SU-DHL-6 (cell line): ENCODE results near the gene PLIN5.

Source experiments
- H2AFZ ChIP-seq: fragments of 200-600 bp; sonication (generic); 2 replicates; pipeline ENCODE4 v1.6.1; 2014; ENCODE audit warnings: low read depth, mild to moderate bottlenecking, moderate library complexity, mixed read lengths, antibody characterized with exemption, low read length; ENCODE audit not compliant: severe bottlenecking
- H3F3A ChIP-seq: fragments of 200-600 bp; shearing (Covaris generic); 2 replicates; pipeline ENCODE4 v1.6.0; 2016; ENCODE audit warnings: antibody characterized with exemption, mild to moderate bottlenecking; ENCODE audit not compliant: insufficient read depth
- H3K27ac ChIP-seq: fragments of 200-600 bp; sonication (generic); 2 replicates; pipeline ENCODE4 v1.5.1; 2016; ENCODE audit warnings: low read depth, mild to moderate bottlenecking, low read length, moderate library complexity, mixed read lengths
- H3K27me3 ChIP-seq: fragments of 200-600 bp; sonication (generic), shearing (Covaris generic); 2 replicates; pipeline ENCODE4 v1.6.0; 2014; ENCODE audit warnings: mild to moderate bottlenecking, low read length
- H3K36me3 ChIP-seq: fragments of 200-600 bp; sonication (generic); 2 replicates; pipeline ENCODE4 v1.6.1; 2014; ENCODE audit warnings: mild to moderate bottlenecking, low read length, mixed read lengths
- H3K4me2 ChIP-seq: fragments of 300-600, 200-600 bp; shearing (Covaris generic), sonication (generic); 2 replicates; pipeline ENCODE4 v1.6.0; 2014; ENCODE audit warnings: low read length, low read depth, mild to moderate bottlenecking; ENCODE audit not compliant: poor library complexity, severe bottlenecking
- H3K4me3 ChIP-seq: fragments of 200-600 bp; sonication (generic); 2 replicates; pipeline ENCODE4 v1.5.1; 2014; ENCODE audit warnings: antibody characterized with exemption, low read length, mild to moderate bottlenecking, mixed read lengths; ENCODE audit not compliant: insufficient read depth, poor library complexity, severe bottlenecking
- H3K79me2 ChIP-seq: fragments of 200-600 bp; sonication (generic); 2 replicates; pipeline ENCODE4 v1.6.1; 2014; ENCODE audit warnings: mild to moderate bottlenecking, low read length, moderate library complexity; ENCODE audit not compliant: insufficient read depth
- H3K9ac ChIP-seq: fragments of 200-600 bp; sonication (generic); 2 replicates; pipeline ENCODE4 v1.7.0; 2014; ENCODE audit warnings: mild to moderate bottlenecking, low read length
- H3K9me2 ChIP-seq: fragments of 200-600 bp; sonication (generic); replicated peaks from 2 replicates; pipeline ENCODE4 v1.6.1; 2014; ENCODE audit warnings: low read length; ENCODE audit not compliant: insufficient read depth
- H3K9me3 ChIP-seq: fragments of 200-600 bp; sonication (generic); 2 replicates; pipeline ENCODE4 v1.6.1; 2014; ENCODE audit warnings: low read length, mixed read lengths; ENCODE audit not compliant: insufficient read depth
- H4K20me1 ChIP-seq: fragments of 200-600 bp; sonication (generic); 2 replicates; pipeline ENCODE4 v1.6.1; 2014; ENCODE audit warnings: low read depth, mild to moderate bottlenecking, antibody characterized with exemption, low read length, moderate library complexity, mixed read lengths
- CTCF ChIP-seq: fragments of 200-600 bp; sonication (generic); IDR thresholded peaks from one replicate; pipeline ENCODE4 v1.5.1; 2017; ENCODE audit warnings: antibody characterized with exemption, mild to moderate bottlenecking, low read length, moderate library complexity; ENCODE audit not compliant: insufficient read depth, poor library complexity, severe bottlenecking
- EZH2phosphoT487 ChIP-seq: fragments of 200-600 bp; sonication (generic), shearing (Covaris generic); conservative IDR thresholded peaks from 2 replicates; pipeline ENCODE4 v1.6.1; 2018; ENCODE audit warnings: mild to moderate bottlenecking, antibody characterized with exemption, low read length, moderate library complexity, mixed read lengths

PLIN5 gene

GRCh38 chr19:4477034-4477801, 57.8 kb downstream of the PLIN5 start:
- Histone ChIP-seq H4K20me1 (no peaks in the 10 kb centered on the region), H3K9me3 (no peaks in the 10 kb centered on the region), H3K4me2 (no peak overlapping the region), H3K79me2 (peaks cover 23% of the 10 kb centered on the region), H3F3A (no peaks in the 10 kb centered on the region), H2AFZ (no peak overlapping the region), H3K36me3 (no peaks in the 10 kb centered on the region), H3K27me3 (no peaks in the 10 kb centered on the region), H3K9me2 (no peaks in the 10 kb centered on the region), H3K27ac (no peak overlapping the region), H3K4me3 (no peak overlapping the region), H3K9ac (no peak overlapping the region)
- no peak for TF ChIP-seq CTCF
- no peak for TF ChIP-seq EZH2phosphoT487

GRCh38 chr19:4474514-4475022, 60.5 kb downstream of the PLIN5 start:
- H3K9me2 ChIP-seq, result no peaks in the 10 kb centered on the region
- peak overlapping the region; percentile 89 for H3K4me2 ChIP-seq
- H3K36me3 ChIP-seq, result no peaks in the 10 kb centered on the region
- H2AFZ ChIP-seq, result peak overlapping the region; percentile 37
- H3K9me3 ChIP-seq, result no peaks in the 10 kb centered on the region
- no peak overlapping the region for H3K27ac ChIP-seq
- peak overlapping the region; percentile 99 for H3K4me3 ChIP-seq
- peak overlapping the region; percentile 95 for H3K9ac ChIP-seq
- no peak for TF ChIP-seq CTCF
- no peak for TF ChIP-seq EZH2phosphoT487
- no peaks in the 10 kb centered on the region for H3F3A ChIP-seq
- H4K20me1 ChIP-seq, result no peaks in the 10 kb centered on the region
- H3K27me3 ChIP-seq, result no peaks in the 10 kb centered on the region
- peaks cover 23% of the 10 kb centered on the region for H3K79me2 ChIP-seq

DNA sequence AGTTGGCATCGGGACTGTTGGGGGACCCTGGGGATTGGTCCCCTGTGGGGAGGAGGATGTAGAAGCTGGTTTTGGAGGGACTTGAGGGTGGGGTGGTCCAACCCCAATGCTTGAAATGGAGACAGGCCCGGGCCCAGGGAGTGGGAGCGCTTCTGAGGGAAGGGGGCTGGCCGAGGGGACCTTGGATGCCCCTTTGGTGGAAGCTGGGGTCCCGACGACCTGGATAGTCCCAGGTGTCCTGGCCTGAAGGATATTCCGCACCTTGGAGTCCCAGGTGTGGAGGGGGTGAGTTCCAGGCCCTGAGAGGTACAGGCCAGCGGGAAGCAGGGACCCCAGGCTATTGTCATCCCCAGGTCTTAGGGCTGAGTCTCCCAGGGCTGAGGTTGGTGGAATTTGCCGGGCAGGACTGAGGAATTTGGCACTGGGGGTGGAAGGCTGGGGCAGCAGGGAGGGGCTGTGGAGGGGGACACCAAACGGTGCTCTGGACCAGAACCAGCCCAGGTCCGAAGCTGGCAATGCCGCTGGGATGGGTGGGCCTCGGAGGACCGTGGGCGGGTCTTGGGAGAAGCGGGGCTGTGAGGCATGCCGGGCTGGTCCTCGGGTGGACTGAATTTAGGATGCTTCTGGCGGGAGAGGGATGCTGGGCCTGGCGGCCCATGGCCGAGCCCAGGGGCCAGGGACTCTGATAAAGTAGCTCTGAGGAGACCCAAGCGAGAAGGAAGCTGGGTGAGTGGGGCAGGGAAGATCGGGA, 61.1 kb downstream of the PLIN5 start:
- Histone ChIP-seq H3K79me2 (peaks cover 23% of the 10 kb centered on the region), H3K4me2 (peak overlapping the region; percentile 89), H3K9me2 (no peaks in the 10 kb centered on the region), H3K27me3 (no peaks in the 10 kb centered on the region), H3K9me3 (no peaks in the 10 kb centered on the region), H2AFZ (peak overlapping the region; percentile 37), H3F3A (no peaks in the 10 kb centered on the region), H3K4me3 (peak overlapping the region; percentile 99), H3K27ac (no peak overlapping the region), H3K9ac (peak overlapping the region; percentile 95), H3K36me3 (no peaks in the 10 kb centered on the region), H4K20me1 (no peaks in the 10 kb centered on the region)
- TF ChIP-seq CTCF (no peak), EZH2phosphoT487 (no peak)
